ENCODE measurements around the gene PAXIP1. TPM values are rescaled to one million over a fixed set of nuclear protein-coding genes. Genes with fewer than 3 reads are reported as not detected.

Gene PAXIP1
- total RNA-seq, 6 donors from 2014 or later = 8.0 to 18.9 (median 10.5) TPM

- no peak for DNase-seq
- Histone ChIP-seq H3K9me3 (no peaks in the 10 kb centered on the region), H3K27me3 (no peaks in the 10 kb centered on the region), H3K36me3 (peaks cover 0 to 28% (median 4%) of the 10 kb centered on the region in 4 donors), H3K4me3 (no peak overlapping the region), H3K27ac (no peak overlapping the region), H3K4me1 (no peaks in the 10 kb centered on the region)
- no peak for TF ChIP-seq POLR2AphosphoS5 (IDR thresholded peaks at IDR 0.05)
- TF ChIP-seq, protein P1, sequence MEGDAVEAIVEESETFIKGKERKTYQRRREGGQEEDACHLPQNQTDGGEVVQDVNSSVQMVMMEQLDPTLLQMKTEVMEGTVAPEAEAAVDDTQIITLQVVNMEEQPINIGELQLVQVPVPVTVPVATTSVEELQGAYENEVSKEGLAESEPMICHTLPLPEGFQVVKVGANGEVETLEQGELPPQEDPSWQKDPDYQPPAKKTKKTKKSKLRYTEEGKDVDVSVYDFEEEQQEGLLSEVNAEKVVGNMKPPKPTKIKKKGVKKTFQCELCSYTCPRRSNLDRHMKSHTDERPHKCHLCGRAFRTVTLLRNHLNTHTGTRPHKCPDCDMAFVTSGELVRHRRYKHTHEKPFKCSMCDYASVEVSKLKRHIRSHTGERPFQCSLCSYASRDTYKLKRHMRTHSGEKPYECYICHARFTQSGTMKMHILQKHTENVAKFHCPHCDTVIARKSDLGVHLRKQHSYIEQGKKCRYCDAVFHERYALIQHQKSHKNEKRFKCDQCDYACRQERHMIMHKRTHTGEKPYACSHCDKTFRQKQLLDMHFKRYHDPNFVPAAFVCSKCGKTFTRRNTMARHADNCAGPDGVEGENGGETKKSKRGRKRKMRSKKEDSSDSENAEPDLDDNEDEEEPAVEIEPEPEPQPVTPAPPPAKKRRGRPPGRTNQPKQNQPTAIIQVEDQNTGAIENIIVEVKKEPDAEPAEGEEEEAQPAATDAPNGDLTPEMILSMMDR (IDR thresholded peaks at IDR 0.05) = no peak
- no peak for TF ChIP-seq POLR2A (IDR thresholded peaks at IDR 0.05)
- no peak for TF ChIP-seq EP300 (IDR thresholded peaks at IDR 0.05)
- WGBS, 2 donors = 90 to 95% methylated on average over 3 of the region's 3 CpGs
- ATAC-seq (ENCODE audit: low FRiP score in 2 of 2) = no peak
Observed at GRCh38 chr7:154978017-154978416, 24.9 kb downstream of the PAXIP1 start.

- H3K27me3 ChIP-seq = no peaks in the 10 kb centered on the region
- H3K36me3 ChIP-seq = peaks cover 0 to 29% (median 4%) of the 10 kb centered on the region in 4 donors
- no peak for TF ChIP-seq POLR2AphosphoS5 (IDR thresholded peaks at IDR 0.05)
- TF ChIP-seq, protein P1 (IDR thresholded peaks at IDR 0.05) = no peak
- no peak for TF ChIP-seq EP300 (IDR thresholded peaks at IDR 0.05)
- no peak for TF ChIP-seq POLR2A (IDR thresholded peaks at IDR 0.05)
- 96 to 98% methylated on average over 6 of the region's 6 CpGs for WGBS, 2 donors
- H3K27ac ChIP-seq = no peak overlapping the region
- DNase-seq (no peak), ATAC-seq (ENCODE audit: low FRiP score in 2 of 2) (no peak)
- H3K4me1 ChIP-seq = no peaks in the 10 kb centered on the region
- no peak overlapping the region for H3K4me3 ChIP-seq
- no peaks in the 10 kb centered on the region for H3K9me3 ChIP-seq
Observed at GRCh38 chr7:154977250-154977649, 25.7 kb downstream of the PAXIP1 start.

DNA sequence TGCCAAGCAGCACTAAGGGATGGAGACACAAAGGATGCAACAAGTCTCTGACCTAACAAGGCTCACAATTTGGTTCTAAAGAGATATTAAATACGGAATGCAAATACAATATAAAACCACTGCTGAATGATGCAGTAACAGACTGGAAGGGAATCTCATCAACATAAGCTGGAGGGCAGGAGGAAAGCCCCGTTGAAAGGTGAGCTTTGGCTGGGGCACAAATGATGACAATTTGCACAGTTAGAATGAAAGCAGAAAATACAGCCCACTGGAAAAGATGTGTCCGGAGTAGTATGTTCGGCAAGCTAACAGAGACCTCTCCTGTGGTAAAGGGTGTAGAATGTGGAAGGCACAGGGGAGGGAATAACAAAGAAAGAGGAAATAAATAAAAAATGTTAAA, 26.1 kb downstream of the PAXIP1 start:
- WGBS, 2 donors = 94 to 95% methylated on average over 4 of the region's 4 CpGs
- no peak overlapping the region for H3K27ac ChIP-seq
- H3K4me3 ChIP-seq = no peak overlapping the region
- no peaks in the 10 kb centered on the region for H3K27me3 ChIP-seq
- H3K4me1 ChIP-seq = no peaks in the 10 kb centered on the region
- peaks cover 0 to 29% (median 4%) of the 10 kb centered on the region in 4 donors for H3K36me3 ChIP-seq
- ATAC-seq (ENCODE audit: low FRiP score in 2 of 2) (no peak), DNase-seq (no peak)
- no peaks in the 10 kb centered on the region for H3K9me3 ChIP-seq
- TF ChIP-seq, protein P1 (IDR thresholded peaks at IDR 0.05) = no peak
- TF ChIP-seq POLR2AphosphoS5 (IDR thresholded peaks at IDR 0.05) (no peak), POLR2A (IDR thresholded peaks at IDR 0.05) (no peak)

DNA sequence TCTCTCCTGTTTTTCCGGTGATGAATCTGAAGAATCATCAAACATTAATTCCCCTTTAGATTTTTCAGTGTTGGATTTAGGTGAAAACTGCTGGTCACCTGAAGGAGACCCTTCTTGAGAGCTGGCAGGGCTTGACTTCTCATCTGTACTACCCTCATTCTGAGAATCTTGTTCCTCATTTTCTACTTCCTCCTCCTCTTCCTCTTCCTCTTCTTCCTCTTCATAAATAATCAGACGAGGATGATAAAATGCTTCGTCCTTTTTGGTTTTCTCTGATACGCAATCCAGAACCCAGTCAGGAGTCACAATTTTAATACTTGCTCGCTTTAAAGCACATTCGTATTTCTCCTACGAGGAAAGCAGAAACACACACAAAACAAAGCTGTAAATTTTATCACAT, 26.9 kb downstream of the PAXIP1 start:
- no peaks in the 10 kb centered on the region for H3K27me3 ChIP-seq
- DNase-seq (no peak), ATAC-seq (ENCODE audit: low FRiP score in 2 of 2) (no peak)
- no peak for TF ChIP-seq POLR2AphosphoS5 (IDR thresholded peaks at IDR 0.05)
- no peaks in the 10 kb centered on the region for H3K4me1 ChIP-seq
- no peaks in the 10 kb centered on the region for H3K9me3 ChIP-seq
- 80 to 81% methylated on average over 7 of the region's 7 CpGs for WGBS, 2 donors
- H3K4me3 ChIP-seq = no peak overlapping the region
- H3K36me3 ChIP-seq = peaks cover 0 to 35% (median 5%) of the 10 kb centered on the region in 4 donors
- no peak overlapping the region for H3K27ac ChIP-seq

DNA sequence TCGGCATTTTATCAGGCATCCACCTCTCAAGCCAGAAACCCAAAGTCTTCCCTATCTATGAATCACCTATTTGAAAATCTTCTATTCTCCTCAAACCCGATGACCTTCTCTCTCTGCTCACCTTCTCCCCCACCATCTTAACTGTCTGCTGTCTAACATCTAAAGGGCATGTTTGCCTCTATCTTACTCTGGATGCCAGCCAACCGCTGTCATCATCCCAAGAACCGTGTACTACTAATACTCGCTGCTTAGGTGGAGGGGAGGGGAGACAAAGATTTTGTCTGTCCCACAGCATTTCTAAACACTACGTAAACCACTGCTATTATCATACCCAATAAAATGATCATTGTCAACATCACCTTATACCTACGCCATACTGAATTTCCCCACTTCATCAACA, 29.5 kb downstream of the PAXIP1 start:
- no peak overlapping the region for H3K27ac ChIP-seq
- no peak for TF ChIP-seq POLR2AphosphoS5 (IDR thresholded peaks at IDR 0.05)
- TF ChIP-seq, protein P1 (IDR thresholded peaks at IDR 0.05) = no peak
- no peak for TF ChIP-seq POLR2A (IDR thresholded peaks at IDR 0.05)
- TF ChIP-seq EP300 (IDR thresholded peaks at IDR 0.05) = no peak
- no peaks in the 10 kb centered on the region for H3K4me1 ChIP-seq
- WGBS, 2 donors = 93 to 95% methylated on average over 7 of the region's 7 CpGs
- peaks cover 0 to 47% (median 15%) of the 10 kb centered on the region in 4 donors for H3K36me3 ChIP-seq
- no peak overlapping the region for H3K4me3 ChIP-seq
- H3K27me3 ChIP-seq = no peaks in the 10 kb centered on the region
- DNase-seq = no peak
- no peak for ATAC-seq (ENCODE audit: low FRiP score in 2 of 2)
- no peaks in the 10 kb centered on the region for H3K9me3 ChIP-seq
